ENCODE measurements around the gene CNDP2. TPM values are rescaled to one million over a fixed set of nuclear protein-coding genes. Genes with fewer than 3 reads are reported as not detected.

Gene CNDP2
- total RNA-seq, 1 donor from 2014 or later, result 71.0 TPM

DNA sequence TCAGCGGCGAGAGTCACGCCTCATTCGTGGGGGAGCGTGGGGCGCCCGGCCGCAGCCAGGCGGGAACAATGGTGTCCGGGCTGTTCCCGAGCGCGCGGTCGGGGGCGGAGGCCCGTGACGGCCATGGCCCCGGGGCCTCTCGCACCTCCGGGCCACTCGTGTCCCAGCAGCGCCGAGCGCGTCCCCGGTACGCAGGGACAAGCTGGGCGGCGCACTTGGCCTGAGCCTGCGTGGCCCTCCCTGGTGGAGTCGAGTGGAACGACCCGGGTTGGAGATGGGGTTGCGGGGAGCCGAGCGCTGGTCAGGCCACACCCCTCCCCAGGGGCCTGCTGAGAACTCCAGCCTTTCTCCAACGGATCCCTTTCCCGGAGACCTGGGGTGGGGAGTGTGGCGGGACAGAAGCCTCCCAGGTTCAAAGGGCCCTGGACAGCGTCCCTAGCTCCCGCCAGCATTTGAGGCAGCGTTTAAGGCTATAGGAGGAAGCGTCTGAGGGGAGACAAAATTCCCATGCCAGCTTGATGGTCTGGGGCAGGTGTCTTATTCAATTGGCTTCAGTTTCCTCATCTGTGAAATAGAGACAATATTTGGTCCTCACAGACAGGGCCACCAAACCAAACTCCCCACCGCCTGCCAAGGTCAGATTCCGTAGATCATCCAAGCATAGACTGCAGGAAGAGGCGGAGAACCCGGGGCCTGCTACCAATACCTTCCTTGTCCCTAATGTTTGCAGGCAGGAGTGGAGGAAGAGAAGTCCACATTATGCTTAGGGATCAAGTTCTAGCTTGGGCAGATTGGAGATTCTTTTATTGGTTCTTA, 553 bp downstream of the CNDP2 start:
- intact Hi-C loops (cut with micrococcal nuclease), result loop anchor here (5.0 kb wide), 1 partner anchor 56 kb away; no protein-coding TSS in a partner anchor
- H3K36me3 ChIP-seq, result peaks cover 12% of the 10 kb centered on the region
- peak overlapping the region; percentile 95 for H3K27ac ChIP-seq (replicated peaks)
- H3K9me3 ChIP-seq (replicated peaks), result no peaks in the 10 kb centered on the region
- no peaks in the 10 kb centered on the region for H3K27me3 ChIP-seq (ENCODE audit: low read depth)
- TF ChIP-seq, protein P1, sequence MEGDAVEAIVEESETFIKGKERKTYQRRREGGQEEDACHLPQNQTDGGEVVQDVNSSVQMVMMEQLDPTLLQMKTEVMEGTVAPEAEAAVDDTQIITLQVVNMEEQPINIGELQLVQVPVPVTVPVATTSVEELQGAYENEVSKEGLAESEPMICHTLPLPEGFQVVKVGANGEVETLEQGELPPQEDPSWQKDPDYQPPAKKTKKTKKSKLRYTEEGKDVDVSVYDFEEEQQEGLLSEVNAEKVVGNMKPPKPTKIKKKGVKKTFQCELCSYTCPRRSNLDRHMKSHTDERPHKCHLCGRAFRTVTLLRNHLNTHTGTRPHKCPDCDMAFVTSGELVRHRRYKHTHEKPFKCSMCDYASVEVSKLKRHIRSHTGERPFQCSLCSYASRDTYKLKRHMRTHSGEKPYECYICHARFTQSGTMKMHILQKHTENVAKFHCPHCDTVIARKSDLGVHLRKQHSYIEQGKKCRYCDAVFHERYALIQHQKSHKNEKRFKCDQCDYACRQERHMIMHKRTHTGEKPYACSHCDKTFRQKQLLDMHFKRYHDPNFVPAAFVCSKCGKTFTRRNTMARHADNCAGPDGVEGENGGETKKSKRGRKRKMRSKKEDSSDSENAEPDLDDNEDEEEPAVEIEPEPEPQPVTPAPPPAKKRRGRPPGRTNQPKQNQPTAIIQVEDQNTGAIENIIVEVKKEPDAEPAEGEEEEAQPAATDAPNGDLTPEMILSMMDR (IDR thresholded peaks at IDR 0.05; ENCODE audit: borderline replicate concordance), result peak; percentile 41
- peaks cover 65% of the 10 kb centered on the region for H3K4me1 ChIP-seq
- H3K4me3 ChIP-seq, result peak overlapping the region; percentile 87
- DNase-seq, result peak; percentile 68

DNA sequence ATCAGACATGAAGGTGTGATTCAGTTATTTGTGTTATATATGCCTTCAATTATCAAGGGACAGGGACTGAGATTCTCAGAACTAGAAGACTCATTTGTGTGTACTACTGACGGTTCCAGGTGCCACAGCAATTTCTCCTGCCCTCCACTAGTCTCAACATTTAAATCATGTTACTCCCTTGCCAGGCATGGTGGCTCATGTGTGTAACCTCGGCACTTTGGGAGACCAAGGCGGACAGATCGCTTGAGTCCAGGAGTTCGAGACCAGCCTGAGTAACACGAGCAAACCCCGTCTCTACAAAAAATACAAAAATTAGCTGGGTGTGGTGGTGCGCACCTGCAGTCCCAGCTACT, 1.1 kb downstream of the CNDP2 start:
- H3K36me3 ChIP-seq, result peaks cover 18% of the 10 kb centered on the region
- peak overlapping the region; percentile 95 for H3K27ac ChIP-seq (replicated peaks)
- H3K9me3 ChIP-seq (replicated peaks), result no peaks in the 10 kb centered on the region
- H3K4me3 ChIP-seq, result peak overlapping the region; percentile 87
- peaks cover 65% of the 10 kb centered on the region for H3K4me1 ChIP-seq
- no peaks in the 10 kb centered on the region for H3K27me3 ChIP-seq (ENCODE audit: low read depth)
- TF ChIP-seq, protein P1 (IDR thresholded peaks at IDR 0.05; ENCODE audit: borderline replicate concordance), result no peak
- no peak for DNase-seq
- intact Hi-C loops (cut with micrococcal nuclease), result loop anchor here (5.0 kb wide), 1 partner anchor 55 kb away; no protein-coding TSS in a partner anchor

DNA sequence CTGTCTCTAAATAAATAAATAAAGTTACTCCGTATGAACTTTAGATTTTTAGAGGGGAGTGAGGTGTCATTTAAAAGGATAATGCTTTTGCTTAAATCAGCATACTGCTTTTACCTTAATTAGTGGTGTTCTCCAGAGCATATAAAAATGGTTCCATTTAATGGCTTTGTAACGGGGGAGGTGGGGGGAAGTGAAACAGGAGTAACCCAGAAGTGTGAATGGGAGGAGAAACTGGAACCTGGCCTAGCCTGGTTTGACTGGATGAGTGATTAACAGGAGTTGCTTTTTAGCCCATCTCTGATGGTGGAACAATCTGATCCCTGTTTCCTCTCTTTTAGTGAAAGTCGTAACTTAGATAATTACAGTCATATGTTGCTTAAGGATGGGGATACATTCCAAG, 1.6 kb downstream of the CNDP2 start:
- Histone ChIP-seq H3K36me3 (peaks cover 23% of the 10 kb centered on the region), H3K4me1 (peaks cover 65% of the 10 kb centered on the region), H3K27ac (replicated peaks) (peak overlapping the region; percentile 95), H3K9me3 (replicated peaks) (no peaks in the 10 kb centered on the region), H3K4me3 (no peak overlapping the region), H3K27me3 (ENCODE audit: low read depth) (no peaks in the 10 kb centered on the region)
- intact Hi-C loops (cut with micrococcal nuclease), result loop anchor here (5.0 kb wide), 1 partner anchor 55 kb away; no protein-coding TSS in a partner anchor
- TF ChIP-seq, protein P1 (IDR thresholded peaks at IDR 0.05; ENCODE audit: borderline replicate concordance), result no peak
- DNase-seq, result no peak

DNA sequence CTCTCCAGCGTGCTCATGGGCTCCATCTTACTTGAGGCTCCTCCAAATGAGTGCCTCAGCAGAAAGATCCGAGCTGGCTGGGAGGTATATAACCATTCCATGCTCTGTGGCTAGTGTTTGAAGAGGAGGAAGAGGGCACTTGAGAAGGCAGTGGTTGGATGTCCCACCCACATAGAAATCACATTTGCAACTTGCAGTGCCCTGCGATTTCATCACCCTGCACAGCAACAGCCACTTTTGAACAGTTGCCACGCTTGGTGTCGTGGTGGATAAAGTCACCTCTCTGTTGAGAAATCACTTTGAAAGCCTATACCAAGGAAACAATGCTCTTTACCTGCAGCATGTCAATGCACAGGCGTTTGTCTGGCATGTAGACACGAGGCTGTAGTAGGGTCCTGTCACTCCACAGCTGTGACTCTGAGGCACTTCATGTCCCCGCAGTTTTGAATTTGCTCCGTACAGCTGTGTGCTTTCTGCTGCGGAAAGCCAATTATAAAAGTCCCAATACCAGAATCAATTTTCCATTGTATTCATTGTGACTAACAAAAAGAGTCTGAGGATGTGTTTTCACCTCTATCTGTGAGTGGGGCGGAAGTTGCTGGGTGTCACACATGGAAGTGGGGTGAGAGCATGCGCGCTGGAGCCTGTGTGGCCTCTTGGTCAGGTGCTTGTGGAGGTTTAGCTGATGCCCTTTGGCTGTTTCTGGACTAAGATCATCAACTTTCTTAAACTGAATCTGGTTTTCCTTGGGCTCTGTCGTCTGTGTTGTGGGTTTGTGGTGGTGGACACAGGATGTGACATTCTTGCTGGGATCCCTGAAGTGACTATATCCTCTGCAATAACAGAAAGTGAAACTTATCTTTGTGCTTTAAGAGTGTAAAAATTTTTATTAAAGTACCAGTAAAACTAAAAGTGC, 2.8 kb downstream of the CNDP2 start:
- Histone ChIP-seq H3K9me3 (replicated peaks) (no peaks in the 10 kb centered on the region), H3K4me3 (peak overlapping the region; percentile 44), H3K4me1 (peaks cover 54% of the 10 kb centered on the region), H3K27ac (replicated peaks) (peak overlapping the region; percentile 75), H3K27me3 (ENCODE audit: low read depth) (no peaks in the 10 kb centered on the region), H3K36me3 (peaks cover 35% of the 10 kb centered on the region)
- TF ChIP-seq, protein P1 (IDR thresholded peaks at IDR 0.05; ENCODE audit: borderline replicate concordance), result no peak
- no peak for DNase-seq
- intact Hi-C loops (cut with micrococcal nuclease), result loop anchor here (5.0 kb wide), 1 partner anchor 53 kb away; no protein-coding TSS in a partner anchor

DNA sequence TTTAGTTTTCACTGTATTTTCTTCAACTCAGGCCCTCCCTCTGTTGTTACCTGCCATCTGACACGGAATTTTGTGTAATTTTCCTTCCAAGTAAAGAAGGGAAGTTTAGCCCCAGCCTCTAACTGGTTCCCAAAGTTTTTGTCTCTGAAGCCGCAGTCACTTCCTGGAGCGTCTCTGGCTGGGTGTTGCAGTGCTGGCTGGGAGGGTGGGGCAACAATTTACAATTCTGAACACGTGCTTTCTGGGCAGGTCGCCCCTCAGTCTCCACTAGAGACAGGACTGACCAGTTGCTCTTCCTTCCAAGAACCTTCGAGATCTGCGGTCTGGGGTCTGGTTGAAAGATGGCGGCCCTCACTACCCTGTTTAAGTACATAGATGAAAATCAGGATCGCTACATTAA, 3.5 kb downstream of the CNDP2 start:
- intact Hi-C loops (cut with micrococcal nuclease), result loop anchor here (5.0 kb wide), 1 partner anchor 53 kb away; no protein-coding TSS in a partner anchor
- Histone ChIP-seq H3K27me3 (ENCODE audit: low read depth) (no peaks in the 10 kb centered on the region), H3K27ac (replicated peaks) (peak overlapping the region; percentile 75), H3K36me3 (peaks cover 42% of the 10 kb centered on the region), H3K4me3 (peak overlapping the region; percentile 44), H3K4me1 (peaks cover 52% of the 10 kb centered on the region), H3K9me3 (replicated peaks) (no peaks in the 10 kb centered on the region)
- TF ChIP-seq, protein P1 (IDR thresholded peaks at IDR 0.05; ENCODE audit: borderline replicate concordance), result no peak
- peak; percentile 41 for DNase-seq
